Chondrocyte (in vitro differentiated cells): ENCODE results near the gene FEM1B. TPM values are rescaled to one million over a fixed set of nuclear protein-coding genes. Genes with fewer than 3 reads are reported as not detected.
A peak's percentile ranks its signal among the peaks of the same experiment; 100 is the strongest.

Source experiments
- DNase-seq: peaks from one replicate; pipeline ENCODE4 v3.0.0; 2021; ENCODE audit warnings: mixed read lengths, low spot score
- H3K27ac Mint-ChIP-seq: one replicate; pipeline ENCODE4 v1.8.0; 2021; ENCODE audit warnings: mild to moderate bottlenecking, moderate library complexity, mixed read lengths; ENCODE audit not compliant: unreplicated experiment
- H3K27me3 Mint-ChIP-seq: 2 replicates; pipeline ENCODE4 v1.8.0; 2021; ENCODE audit warnings: low read depth, mixed read lengths
- H3K36me3 Mint-ChIP-seq: 2 replicates; pipeline ENCODE4 v1.8.0; 2021; ENCODE audit warnings: low read depth, mixed read lengths
- H3K4me1 Mint-ChIP-seq: 2 replicates; pipeline ENCODE4 v1.8.0; 2021; ENCODE audit warnings: low read depth, mild to moderate bottlenecking, mixed read lengths
- H3K4me3 Mint-ChIP-seq: one replicate; pipeline ENCODE4 v1.8.0; 2021; ENCODE audit warnings: mild to moderate bottlenecking, moderate library complexity, mixed read lengths; ENCODE audit not compliant: unreplicated experiment
- H3K9me3 Mint-ChIP-seq: 2 replicates; pipeline ENCODE4 v1.8.0; 2021; ENCODE audit warnings: low read depth, mixed read lengths
- CTCF ChIP-seq: fragments of 200-600 bp; sonication (generic); IDR thresholded peaks from 2 replicates; pipeline ENCODE4 v1.5.0; 2021; ENCODE audit warnings: antibody characterized with exemption, mild to moderate bottlenecking, moderate library complexity
- long read RNA-seq: library from polyadenylated mRNA; stranded (forward); transcript quantifications from one replicate; pipeline ENCODE4 v2.0.0, GENCODE V29; 2021
- total RNA-seq: library from RNA; stranded (reverse); gene quantifications from 3 replicates; pipeline ENCODE4 v1.2.1, GENCODE V29; 2021

FEM1B gene
- total RNA-seq, result 46.0 to 52.7 TPM (median 49.1 TPM) in 3 replicates
- long read RNA-seq, full-length matches to known transcripts, result 18 of 25 reads
- long read RNA-seq, partial matches to known transcripts, result 0 of 25 reads
- long read RNA-seq, other reads (novel, unspliced or antisense), result 7 of 25 reads

- peak; percentile 71 for TF ChIP-seq CTCF
- peak; percentile 97 for DNase-seq
- Mint-ChIP-seq H3K9me3 (no peaks in the 10 kb centered on the region), H3K4me3 (peak within 1 kb of the TSS; percentile 98), H3K36me3 (peaks cover 5% of the 10 kb centered on the region), H3K27ac (peak within 1 kb of the TSS; percentile 99), H3K27me3 (no peaks in the 10 kb centered on the region), H3K4me1 (peaks cover 66% of the 10 kb centered on the region)
Observed at GRCh38 chr15:68277603-68278344, at the start of gene FEM1B. TSS of gene FEM1B (plus strand) at chr15:68277745. CDS start at chr15:68278418, 673 bp downstream.

GRCh38 chr15:68228143-68228970 is 49.2 kb upstream of the FEM1B start:
- Mint-ChIP-seq H3K9me3 (no peaks in the 10 kb centered on the region), H3K27me3 (no peaks in the 10 kb centered on the region), H3K4me1 (peaks cover 23% of the 10 kb centered on the region), H3K4me3 (peak overlapping the region; percentile 83), H3K27ac (peak overlapping the region; percentile 63), H3K36me3 (no peaks in the 10 kb centered on the region)
- no peak for TF ChIP-seq CTCF
- peak; percentile 34 for DNase-seq

- Mint-ChIP-seq H3K4me3 (peak overlapping the region; percentile 83), H3K36me3 (no peaks in the 10 kb centered on the region), H3K27me3 (no peaks in the 10 kb centered on the region), H3K4me1 (peaks cover 23% of the 10 kb centered on the region), H3K27ac (peak overlapping the region; percentile 63), H3K9me3 (no peaks in the 10 kb centered on the region)
- DNase-seq, result peak; percentile 64
- no peak for TF ChIP-seq CTCF
Observed at GRCh38 chr15:68228971-68229385, 48.6 kb upstream of the FEM1B start.

- no peaks in the 10 kb centered on the region for H3K27me3 Mint-ChIP-seq
- peak; percentile 88 for DNase-seq
- TF ChIP-seq CTCF, result no peak
- no peaks in the 10 kb centered on the region for H3K36me3 Mint-ChIP-seq
- peak within 1 kb of the TSS; percentile 76 for H3K27ac Mint-ChIP-seq
- peaks cover 23% of the 10 kb centered on the region for H3K4me1 Mint-ChIP-seq
- no peaks in the 10 kb centered on the region for H3K9me3 Mint-ChIP-seq
- H3K4me3 Mint-ChIP-seq, result peak within 1 kb of the TSS; percentile 83
Observed at GRCh38 chr15:68229386-68230156, 48.0 kb upstream of the FEM1B start, which contains the start of gene CLN6. TSS of gene CLN6 (minus strand) at chr15:68229728. CDS start at chr15:68229584, 144 bp downstream.
